SK-N-SH (cell line): ENCODE data around the gene NDRG2. TPM values are rescaled to one million over a fixed set of nuclear protein-coding genes. Genes with fewer than 3 reads are reported as not detected.

ENCODE experiments used
- CTCF ChIA-PET: fragments of 300-600, 350-600 bp; formaldehyde crosslinking; extraction: SDS; loops from one replicate; lab custom pipeline; 2021; lab: Yijun Ruan, JAX
- POLR2A ChIA-PET: fragments of 350-600 bp; sonication (Branson Sonifier 250); formaldehyde crosslinking; extraction: SDS; loops from one replicate; lab custom pipeline; 2020; ENCODE audit warnings: antibody characterized with exemption, inconsistent platforms; lab: Yijun Ruan, JAX
- DNase-seq: peaks from one replicate; pipeline ENCODE4 v3.0.0; 2012
- H2AFZ ChIP-seq: fragments of 200-600 bp; sonication (generic); 2 replicates; pipeline ENCODE4 v1.8.1; 2016; ENCODE audit warnings: antibody characterized with exemption, mild to moderate bottlenecking, low read depth
- H3F3A ChIP-seq: fragments of 200-600 bp; sonication (generic); replicated peaks from 2 replicates; pipeline ENCODE3; 2016; ENCODE audit warnings: antibody characterized with exemption, mild to moderate bottlenecking; ENCODE audit not compliant: insufficient read depth
- H3K27ac ChIP-seq, 2 experiments: fragments of 200-500 bp in 1 of 2; fragments of 200-600 bp in 1 of 2; sonication (Bioruptor generic) in 1 of 2; sonication (generic), shearing (Covaris generic) in 1 of 2; 2 replicates each; pipeline versions ENCODE4 v1.5.1 to v1.6.1; 2014 to 2016; ENCODE audit warnings: low read depth in 2 of 2, inconsistent platforms in 1 of 2, low read length in 1 of 2, mild to moderate bottlenecking in 1 of 2, mixed read lengths in 1 of 2
- H3K27me3 ChIP-seq: fragments of 200-600 bp; sonication (generic), shearing (Covaris generic); 2 replicates; pipeline ENCODE4 v1.6.1; 2016; ENCODE audit warnings: mixed run types; ENCODE audit not compliant: insufficient read depth
- H3K36me3 ChIP-seq, 2 experiments: fragments of 200-500 bp in 1 of 2; fragments of 200-600 bp in 1 of 2; sonication (Bioruptor generic) in 1 of 2; sonication (generic) in 1 of 2; replicated peaks in 1 of 2; 2 replicates each; pipeline versions ENCODE3 to v1.5.1; 2014 to 2016; ENCODE audit warnings: low read length in 1 of 2, mild to moderate bottlenecking in 1 of 2; ENCODE audit not compliant: insufficient read depth in 2 of 2, control insufficient read depth in 1 of 2
- H3K4me1 ChIP-seq, 2 experiments: fragments of 200-500 bp in 1 of 2; fragments of 200-600 bp in 1 of 2; sonication (Bioruptor generic) in 1 of 2; sonication (generic), shearing (Covaris generic) in 1 of 2; 2 replicates each; pipeline versions ENCODE4 v1.5.1 to v1.6.1; 2014 to 2016; ENCODE audit warnings: low read depth in 1 of 2, low read length in 1 of 2, mixed run types in 1 of 2; ENCODE audit not compliant: insufficient read depth in 2 of 2, control insufficient read depth in 1 of 2
- H3K4me2 ChIP-seq: fragments of 200-600 bp; sonication (generic), shearing (Covaris generic); 2 replicates; pipeline ENCODE4 v1.6.1; 2017; ENCODE audit warnings: mixed run types
- H3K4me3 ChIP-seq, 2 experiments: fragments of 200-500 bp in 1 of 2; fragments of 200-600 bp in 1 of 2; sonication (Bioruptor generic) in 1 of 2; sonication (generic), shearing (Covaris generic) in 1 of 2; 2 replicates each; pipeline versions ENCODE4 v1.5.1 to v1.8.1; 2014 to 2016; ENCODE audit warnings: low read depth in 2 of 2, inconsistent platforms in 1 of 2, low read length in 1 of 2, mild to moderate bottlenecking in 1 of 2, mixed read lengths in 1 of 2, moderate library complexity in 1 of 2
- H3K79me2 ChIP-seq: fragments of 200-600 bp; sonication (generic); 2 replicates; pipeline ENCODE4 v1.8.1; 2017; ENCODE audit warnings: mild to moderate bottlenecking; ENCODE audit not compliant: insufficient read depth
- H3K9ac ChIP-seq: fragments of 200-600 bp; sonication (generic); 2 replicates; pipeline ENCODE4 v1.6.1; 2017; ENCODE audit warnings: mixed run types
- H3K9me2 ChIP-seq: fragments of 200-600 bp; sonication (generic); 2 replicates; pipeline ENCODE4 v1.6.1; 2017; ENCODE audit warnings: mixed run types
- H3K9me3 ChIP-seq: fragments of 200-600 bp; sonication (generic); 2 replicates; pipeline ENCODE4 v1.6.1; 2017; ENCODE audit warnings: mixed run types, mild to moderate bottlenecking, moderate library complexity
- H4K20me1 ChIP-seq: fragments of 200-600 bp; sonication (generic); 2 replicates; pipeline ENCODE4 v1.6.1; 2017; ENCODE audit warnings: mild to moderate bottlenecking, mixed run types; ENCODE audit not compliant: insufficient read depth
- ELF1 ChIP-seq: IDR thresholded peaks from 2 replicates; pipeline ENCODE4 v1.4.0; 2012
- EP300 ChIP-seq, 2 experiments: IDR thresholded peaks; 2 replicates each; pipeline versions ENCODE4 v1.4.0 to v1.6.1; 2012; ENCODE audit warnings: borderline replicate concordance in 1 of 2, low read depth in 1 of 2, low read length in 1 of 2
- FOXM1 ChIP-seq: IDR thresholded peaks from 2 replicates; pipeline ENCODE4 v1.4.0; 2012; ENCODE audit warnings: low read depth, mild to moderate bottlenecking
- GATA2 ChIP-seq: sonication (generic); formaldehyde crosslinking; IDR thresholded peaks from 2 replicates; pipeline ENCODE4 v1.5.0; 2020; ENCODE audit warnings: mild to moderate bottlenecking, missing genetic modification reagents
- MXI1 ChIP-seq: IDR thresholded peaks from 2 replicates; pipeline ENCODE4 v1.6.1; 2012; ENCODE audit warnings: mild to moderate bottlenecking, low read depth, low read length, improper control_type of control experiment
- NFIC ChIP-seq: IDR thresholded peaks from 2 replicates; pipeline ENCODE4 v1.4.0; 2012; ENCODE audit warnings: borderline replicate concordance
- NRF1 ChIP-seq: IDR thresholded peaks from 2 replicates; pipeline ENCODE4 v1.6.1; 2012; ENCODE audit warnings: low read depth, mild to moderate bottlenecking, low read length
- POLR2AphosphoS5 ChIP-seq: IDR thresholded peaks from 2 replicates; pipeline ENCODE4 v1.6.1; 2012; ENCODE audit warnings: low read depth, low read length
- RCOR1 ChIP-seq: fragments of 150-350 bp; IDR thresholded peaks from 2 replicates; pipeline ENCODE4 v1.6.1; 2017; ENCODE audit warnings: antibody characterized with exemption, low read length
- REST ChIP-seq: IDR thresholded peaks from 2 replicates; pipeline ENCODE4 v1.6.1; 2012; ENCODE audit warnings: mild to moderate bottlenecking, low read depth, low read length, moderate library complexity
- RXRA ChIP-seq: IDR thresholded peaks from 2 replicates; pipeline ENCODE4 v1.4.0; 2012; ENCODE audit warnings: low read depth, mild to moderate bottlenecking, borderline replicate concordance
- SIN3A ChIP-seq: IDR thresholded peaks from 2 replicates; pipeline ENCODE4 v1.6.1; 2012; ENCODE audit warnings: low read depth, mild to moderate bottlenecking, low read length, moderate library complexity, borderline replicate concordance
- SMC3 ChIP-seq: IDR thresholded peaks from 2 replicates; pipeline ENCODE4 v1.6.1; 2012; ENCODE audit warnings: low read depth, low read length, improper control_type of control experiment
- USF2 ChIP-seq: fragments of 150-350 bp; IDR thresholded peaks from 2 replicates; pipeline ENCODE4 v1.6.1; 2017; ENCODE audit warnings: antibody characterized with exemption, low read length, low read depth, borderline replicate concordance
- WGBS: methylation state at CpG from one replicate; pipeline ENCODE4 v1.1.6; 2017; ENCODE audit warnings: low lambda C conversion rate; 5-methylcytosine and 5-hydroxymethylcytosine counted together
- polyA plus RNA-seq, 3 experiments: library from polyadenylated mRNA; depleted of rRNA; stranded (reverse); fragments of >200 nt; gene quantifications; 2 replicates each; pipeline ENCODE4 v1.2.3, GENCODE V29; 2012
- TF ChIP-seq, protein P1 (sequence below): fragments of 200-600 bp; sonication (generic); IDR thresholded peaks from 2 replicates; pipeline ENCODE4 v1.6.1; 2017; ENCODE audit warnings: antibody characterized with exemption, mild to moderate bottlenecking, moderate library complexity

Gene NDRG2
- polyA plus RNA-seq, 1 of the 3 experiments (the other 2 are of a cell fraction) = 15.8 TPM

GRCh38 chr14:21055432-21056117, 30.7 kb upstream of the NDRG2 start:
- H3K9ac ChIP-seq = no peak overlapping the region
- no peak overlapping the region for H3K4me3 ChIP-seq
- H3K4me1 ChIP-seq = no peaks in the 10 kb centered on the region
- H4K20me1 ChIP-seq = no peaks in the 10 kb centered on the region
- no peaks in the 10 kb centered on the region for H3K9me3 ChIP-seq
- H3F3A ChIP-seq = no peaks in the 10 kb centered on the region
- H3K79me2 ChIP-seq = no peaks in the 10 kb centered on the region
- no peak for DNase-seq
- H2AFZ ChIP-seq = no peak overlapping the region
- POLR2A ChIA-PET = no interaction called here
- CTCF ChIA-PET = interaction anchor here (1.9 to 2.1 kb wide), 2 partner anchors 15 to 41 kb away, joined by 4 to 8 read pairs; no protein-coding TSS in a partner anchor
- WGBS = 70% methylated on average over 5 of the region's 5 CpGs
- no peaks in the 10 kb centered on the region for H3K9me2 ChIP-seq
- no peak overlapping the region for H3K4me2 ChIP-seq
- no peaks in the 10 kb centered on the region for H3K27me3 ChIP-seq
- TF ChIP-seq REST (no peak), FOXM1 (no peak), GATA2 (CRISPR knock-in tag) (no peak), RCOR1 (no peak), NFIC (no peak), ELF1 (no peak), NRF1 (no peak), USF2 (no peak), POLR2AphosphoS5 (no peak), MXI1 (no peak), EP300 (IDR thresholded peaks at IDR 0.05; ENCODE audit: borderline replicate concordance in 1 of 2, low read depth in 1 of 2, low read length in 1 of 2) (no peak), RXRA (no peak), SMC3 (no peak), SIN3A (no peak)
- TF ChIP-seq, protein P1, sequence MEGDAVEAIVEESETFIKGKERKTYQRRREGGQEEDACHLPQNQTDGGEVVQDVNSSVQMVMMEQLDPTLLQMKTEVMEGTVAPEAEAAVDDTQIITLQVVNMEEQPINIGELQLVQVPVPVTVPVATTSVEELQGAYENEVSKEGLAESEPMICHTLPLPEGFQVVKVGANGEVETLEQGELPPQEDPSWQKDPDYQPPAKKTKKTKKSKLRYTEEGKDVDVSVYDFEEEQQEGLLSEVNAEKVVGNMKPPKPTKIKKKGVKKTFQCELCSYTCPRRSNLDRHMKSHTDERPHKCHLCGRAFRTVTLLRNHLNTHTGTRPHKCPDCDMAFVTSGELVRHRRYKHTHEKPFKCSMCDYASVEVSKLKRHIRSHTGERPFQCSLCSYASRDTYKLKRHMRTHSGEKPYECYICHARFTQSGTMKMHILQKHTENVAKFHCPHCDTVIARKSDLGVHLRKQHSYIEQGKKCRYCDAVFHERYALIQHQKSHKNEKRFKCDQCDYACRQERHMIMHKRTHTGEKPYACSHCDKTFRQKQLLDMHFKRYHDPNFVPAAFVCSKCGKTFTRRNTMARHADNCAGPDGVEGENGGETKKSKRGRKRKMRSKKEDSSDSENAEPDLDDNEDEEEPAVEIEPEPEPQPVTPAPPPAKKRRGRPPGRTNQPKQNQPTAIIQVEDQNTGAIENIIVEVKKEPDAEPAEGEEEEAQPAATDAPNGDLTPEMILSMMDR = no peak
- H3K36me3 ChIP-seq = no peaks in the 10 kb centered on the region
- no peak overlapping the region for H3K27ac ChIP-seq
